Suprapubic skin (tissue), 4 donors: ENCODE measurements around the gene GPR156. TPM values are rescaled to one million over a fixed set of nuclear protein-coding genes. Genes with fewer than 3 reads are reported as not detected.

Experiments used
- DNase-seq, 2 donors: peaks; one replicate each; pipeline ENCODE4 v3.0.0-alpha.2; 2019; ENCODE audit warnings: low spot score in 2 of 2
- H3K27ac ChIP-seq: fragments of 200-600 bp; sonication (generic); one replicate; pipeline ENCODE4 v1.5.1; 2019
- H3K27me3 ChIP-seq: fragments of 200-600 bp; sonication (generic); one replicate; pipeline ENCODE4 v1.5.1; 2019
- H3K36me3 ChIP-seq: fragments of 200-600 bp; sonication (generic); one replicate; pipeline ENCODE4 v1.5.1; 2019
- H3K4me1 ChIP-seq: fragments of 200-600 bp; sonication (generic); one replicate; pipeline ENCODE4 v1.5.1; 2019
- H3K4me3 ChIP-seq: fragments of 200-600 bp; sonication (generic); one replicate; pipeline ENCODE4 v1.5.1; 2019; ENCODE audit warnings: mild to moderate bottlenecking
- H3K9me3 ChIP-seq: fragments of 200-600 bp; sonication (generic); one replicate; pipeline ENCODE4 v1.5.1; 2019
- CTCF ChIP-seq, 2 donors: fragments of 200-600 bp in 1 of 2; fragments of 450-650 bp in 1 of 2; sonication (generic) in 1 of 2; IDR thresholded peaks; one replicate each; pipeline ENCODE4 v1.5.1; 2016 to 2019; ENCODE audit warnings: antibody characterized with exemption in 2 of 2, mild to moderate bottlenecking in 1 of 2, moderate library complexity in 1 of 2
- EP300 ChIP-seq: sonication (generic); formaldehyde crosslinking; IDR thresholded peaks from one replicate; pipeline ENCODE4 v1.6.1; 2017; ENCODE audit warnings: antibody characterized with exemption
- POLR2A ChIP-seq, 2 donors: fragments of 450-650 bp; IDR thresholded peaks; one replicate each; pipeline ENCODE4 v1.6.1; 2017; ENCODE audit warnings: antibody characterized with exemption in 2 of 2, mild to moderate bottlenecking in 2 of 2, moderate library complexity in 2 of 2
- POLR2AphosphoS5 ChIP-seq, 3 donors: sonication (generic); formaldehyde crosslinking; IDR thresholded peaks; one replicate each; pipeline ENCODE4 v1.6.1; 2017; ENCODE audit warnings: antibody characterized with exemption in 3 of 3
- WGBS: methylation state at CpG from one replicate; pipeline ENCODE4 v1.1.5; 2018; 5-methylcytosine and 5-hydroxymethylcytosine counted together
- total RNA-seq, 4 donors: library from RNA; depleted of rRNA; stranded (reverse); fragments of >200 nt; gene quantifications; one replicate each; pipeline ENCODE4 v1.1.0, GENCODE V29; 2016

The GPR156 gene
- total RNA-seq, 4 donors from 2014 or later, result 0.29 to 0.72 (median 0.30) TPM; not detected in 1

GRCh38 chr3:120182613-120183511, 102.2 kb downstream of the GPR156 start:
- TF ChIP-seq CTCF (IDR thresholded peaks at IDR 0.05), result no peak
- TF ChIP-seq EP300, result no peak
- TF ChIP-seq POLR2AphosphoS5 (IDR thresholded peaks at IDR 0.05), result no peak
- no peaks in the 10 kb centered on the region for H3K9me3 ChIP-seq
- H3K4me3 ChIP-seq, result no peak overlapping the region
- peaks cover 4% of the 10 kb centered on the region for H3K4me1 ChIP-seq
- 79% methylated on average over 7 of the region's 7 CpGs for WGBS
- H3K36me3 ChIP-seq, result no peaks in the 10 kb centered on the region
- no peak overlapping the region for H3K27ac ChIP-seq
- DNase-seq, result no peak
- no peaks in the 10 kb centered on the region for H3K27me3 ChIP-seq

DNA sequence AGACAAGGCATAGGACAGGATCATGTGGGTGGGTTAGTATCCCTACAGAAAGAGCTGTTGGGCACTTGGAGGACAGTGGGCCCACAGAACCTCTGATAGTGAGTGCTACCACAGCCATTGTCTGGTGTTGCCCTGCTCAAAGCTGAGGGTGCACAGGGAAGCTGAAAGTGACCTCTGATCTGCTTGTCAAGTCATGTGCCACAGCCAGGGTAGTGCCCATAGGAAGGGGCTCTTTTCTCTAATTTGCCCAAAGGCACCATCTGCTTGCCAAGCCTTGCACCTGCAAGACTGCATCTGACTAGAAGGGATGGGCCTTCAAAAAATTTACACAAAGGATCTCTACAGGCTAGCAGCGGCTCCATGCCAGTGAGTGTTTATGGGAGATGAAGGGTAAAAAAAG, 103.4 kb downstream of the GPR156 start:
- H3K36me3 ChIP-seq, result no peaks in the 10 kb centered on the region
- WGBS, result 96% methylated on average over 1 of the region's 1 CpG
- H3K4me1 ChIP-seq, result peaks cover 13% of the 10 kb centered on the region
- H3K9me3 ChIP-seq, result no peaks in the 10 kb centered on the region
- H3K4me3 ChIP-seq, result no peak overlapping the region
- no peak for DNase-seq
- H3K27me3 ChIP-seq, result no peaks in the 10 kb centered on the region
- no peak overlapping the region for H3K27ac ChIP-seq
- no peak for TF ChIP-seq CTCF (IDR thresholded peaks at IDR 0.05)
- no peak for TF ChIP-seq POLR2A (IDR thresholded peaks at IDR 0.05)
- TF ChIP-seq POLR2AphosphoS5 (IDR thresholded peaks at IDR 0.05), result no peak
- no peak for TF ChIP-seq EP300

DNA sequence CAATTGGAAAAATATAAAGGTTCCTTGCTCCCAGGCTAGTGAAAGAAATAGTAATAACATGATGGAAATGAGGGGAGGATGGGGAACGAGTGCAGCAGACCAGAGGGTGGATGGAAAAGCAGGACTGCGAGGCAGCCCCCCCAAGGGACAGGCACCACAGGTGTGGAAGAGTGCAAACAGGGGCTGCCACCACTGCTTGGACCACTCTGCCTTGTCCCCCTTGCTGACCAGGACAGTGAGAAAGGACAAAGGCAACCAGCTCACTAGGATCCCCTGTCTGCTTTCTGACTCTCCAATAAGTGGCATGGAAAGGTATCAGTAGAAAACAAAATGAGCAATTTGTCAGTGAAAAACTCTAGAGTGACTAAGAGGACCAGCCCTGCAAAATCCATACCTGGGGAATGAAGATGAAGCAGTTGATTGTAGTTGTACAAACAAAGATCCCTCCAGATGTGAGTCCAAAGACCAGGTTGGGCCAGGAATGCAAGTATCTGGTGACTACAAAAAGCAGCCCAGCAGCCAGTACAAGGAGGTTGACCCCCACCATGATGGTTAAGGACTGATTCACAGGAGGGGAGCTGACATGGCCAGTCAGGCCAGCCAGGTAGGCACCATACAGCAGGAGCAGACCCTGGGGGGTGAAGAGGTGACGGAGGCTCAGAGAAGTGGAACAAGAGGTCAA, 104.2 kb downstream of the GPR156 start:
- 97% methylated on average over 3 of the region's 3 CpGs for WGBS
- Histone ChIP-seq H3K27me3 (no peaks in the 10 kb centered on the region), H3K4me3 (no peak overlapping the region), H3K36me3 (no peaks in the 10 kb centered on the region), H3K9me3 (no peaks in the 10 kb centered on the region), H3K4me1 (peaks cover 14% of the 10 kb centered on the region), H3K27ac (no peak overlapping the region)
- no peak for DNase-seq
- TF ChIP-seq EP300 (no peak), POLR2AphosphoS5 (IDR thresholded peaks at IDR 0.05) (no peak), CTCF (IDR thresholded peaks at IDR 0.05) (no peak), POLR2A (IDR thresholded peaks at IDR 0.05) (no peak)

GRCh38 chr3:120177707-120178306, 107.2 kb downstream of the GPR156 start:
- no peak overlapping the region for H3K4me3 ChIP-seq
- peaks cover 14% of the 10 kb centered on the region for H3K4me1 ChIP-seq
- H3K36me3 ChIP-seq, result no peaks in the 10 kb centered on the region
- no peak overlapping the region for H3K27ac ChIP-seq
- no peak for TF ChIP-seq CTCF (IDR thresholded peaks at IDR 0.05)
- no peak for DNase-seq
- WGBS, result 78% methylated on average over 2 of the region's 2 CpGs
- no peaks in the 10 kb centered on the region for H3K9me3 ChIP-seq
- H3K27me3 ChIP-seq, result no peaks in the 10 kb centered on the region

GRCh38 chr3:120177151-120177550, 107.9 kb downstream of the GPR156 start:
- Histone ChIP-seq H3K27me3 (no peaks in the 10 kb centered on the region), H3K4me3 (no peak overlapping the region), H3K36me3 (no peaks in the 10 kb centered on the region), H3K4me1 (peaks cover 14% of the 10 kb centered on the region), H3K9me3 (no peaks in the 10 kb centered on the region), H3K27ac (no peak overlapping the region)
- TF ChIP-seq CTCF (IDR thresholded peaks at IDR 0.05) (no peak), POLR2AphosphoS5 (IDR thresholded peaks at IDR 0.05) (no peak), EP300 (no peak), POLR2A (IDR thresholded peaks at IDR 0.05) (no peak)
- 11% methylated on average over 6 of the region's 6 CpGs for WGBS
- no peak for DNase-seq
